BLaER1 treated with 17β-estradiol and CSF1 and Interleukin-3, amounts not matched to agents 10 nM and 100 nM (cell line): ENCODE measurements around the gene ZIC2.
"Not testable (repeated sequence)": the region's sequence is repeated elsewhere in the genome, so short reads cannot be mapped to it uniquely, and the experiment has no call there.

Experiments used
- H3K27ac ChIP-seq, 11 experiments: shearing (Covaris generic); formaldehyde crosslinking; 2 replicates each; pipeline ENCODE4 v1.8.1; 2022
- H3K27me3 ChIP-seq, 11 experiments: shearing (Covaris generic); formaldehyde crosslinking; 2 replicates each; pipeline ENCODE4 v1.8.1; 2022
- H3K36me3 ChIP-seq, 11 experiments: shearing (Covaris generic); formaldehyde crosslinking; 2 replicates each; pipeline ENCODE4 v1.8.1; 2022
- H3K4me1 ChIP-seq, 10 experiments: shearing (Covaris generic); formaldehyde crosslinking; 2 replicates each; pipeline ENCODE4 v1.8.1; 2022
- H3K4me2 ChIP-seq, 11 experiments: shearing (Covaris generic); formaldehyde crosslinking; 2 replicates each; pipeline ENCODE4 v1.8.1; 2022
- H3K4me3 ChIP-seq, 10 experiments: shearing (Covaris generic); formaldehyde crosslinking; 2 replicates each; pipeline ENCODE4 v1.8.1; 2022
- H3K9ac ChIP-seq, 11 experiments: shearing (Covaris generic); formaldehyde crosslinking; 2 replicates each; pipeline ENCODE4 v1.8.1; 2022
- H3K9me3 ChIP-seq, 11 experiments: shearing (Covaris generic); formaldehyde crosslinking; replicated peaks in 1 of 11; 2 replicates each; pipeline ENCODE4 v1.8.1; 2022
- H4K20me1 ChIP-seq, 11 experiments: shearing (Covaris generic); formaldehyde crosslinking; 2 replicates each; pipeline ENCODE4 v1.8.1; 2022
- Cebpa-rat ChIP-seq, 11 experiments: shearing (Covaris generic); IDR thresholded peaks; 2 replicates each; pipeline ENCODE4 v1.8.1; 2022

Gene ZIC2

DNA sequence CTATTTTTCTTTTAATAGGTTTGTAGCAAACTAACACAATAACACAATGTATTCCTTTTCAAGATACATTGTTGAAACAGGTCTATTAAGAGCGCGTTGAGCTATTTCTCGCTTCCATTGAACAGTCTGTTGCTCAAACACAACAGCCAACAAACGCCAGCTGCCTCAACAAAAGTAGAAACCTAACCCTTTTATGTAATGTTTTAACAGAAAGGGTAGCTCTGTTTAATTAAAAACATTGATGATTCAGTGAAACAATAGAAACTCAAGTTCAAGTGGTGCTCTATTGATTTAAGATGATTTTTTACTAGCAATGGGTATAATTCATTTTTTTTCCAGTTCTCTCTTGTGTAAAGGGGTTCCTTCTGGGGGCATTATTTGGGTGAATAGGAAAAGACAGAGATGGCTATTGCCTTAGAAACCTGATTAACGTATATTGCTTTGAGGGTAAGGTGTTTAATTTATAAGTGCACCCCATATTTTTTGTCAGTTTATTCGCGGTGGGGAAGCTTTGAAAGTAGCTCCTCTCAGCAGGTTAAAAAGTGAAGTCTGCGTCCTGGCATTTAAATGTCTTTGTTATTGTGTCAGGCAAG, 14.9 kb downstream of the ZIC2 start:
- H3K4me3 ChIP-seq, result no peak overlapping the region
- peaks cover 70 to 86% (median 80%) of the 10 kb centered on the region in 11 experiments for H3K27me3 ChIP-seq
- no peak for TF ChIP-seq Cebpa-rat (IDR thresholded peaks at IDR 0.05)

DNA sequence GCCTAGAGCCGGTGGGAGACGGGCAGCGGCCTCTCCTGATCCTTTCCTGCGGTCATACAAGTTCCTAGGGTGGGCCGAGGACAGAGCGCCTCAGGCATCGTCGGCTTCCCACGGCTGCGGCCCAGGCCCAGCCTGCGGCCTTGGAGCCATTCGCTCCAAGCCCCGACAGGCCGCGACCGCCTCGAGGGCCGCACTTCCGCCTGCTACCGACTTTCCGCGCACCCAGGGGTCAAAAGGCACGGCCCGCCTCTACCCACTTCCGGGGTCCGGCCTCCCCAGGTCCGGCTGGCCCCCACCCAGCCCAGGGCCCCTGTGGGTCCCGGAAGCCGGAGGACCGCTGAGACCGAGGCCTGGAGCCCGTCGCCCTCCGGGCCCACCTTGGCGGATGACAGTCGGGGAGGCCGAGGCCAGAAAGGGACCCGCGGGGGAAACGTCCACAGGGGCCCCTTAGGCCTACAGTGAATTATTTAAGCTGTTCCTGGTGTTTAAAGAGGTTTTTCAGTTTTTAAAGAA, 16.2 kb downstream of the ZIC2 start:
- H3K4me3 ChIP-seq, result no peak overlapping the region
- no peak overlapping the region for H3K27ac ChIP-seq
- no peak for TF ChIP-seq Cebpa-rat (IDR thresholded peaks at IDR 0.05)
- no peak overlapping the region for H3K9ac ChIP-seq
- no peaks in the 10 kb centered on the region for H3K36me3 ChIP-seq
- H3K4me1 ChIP-seq, result no peaks in the 10 kb centered on the region
- H4K20me1 ChIP-seq, result peaks cover 0 to 42% (median 14%) of the 10 kb centered on the region in 11 experiments; a peak in 17 of 22 replicates
- H3K9me3 ChIP-seq, result peaks cover 5 to 24% (median 10%) of the 10 kb centered on the region in 11 experiments; a peak in 13 of 22 replicates
- H3K27me3 ChIP-seq, result peaks cover 58 to 73% (median 68%) of the 10 kb centered on the region in 11 experiments
- no peak overlapping the region for H3K4me2 ChIP-seq

More for the DNA sequence above, 14.9 kb downstream of the ZIC2 start:
- H3K27ac ChIP-seq, result no peak overlapping the region
- no peaks in the 10 kb centered on the region for H3K4me1 ChIP-seq
- H3K9ac ChIP-seq, result no peak overlapping the region
- no peaks in the 10 kb centered on the region for H3K36me3 ChIP-seq
- peaks cover 5 to 30% (median 12%) of the 10 kb centered on the region in 11 experiments; a peak in 16 of 22 replicates for H3K9me3 ChIP-seq
- peaks cover 0 to 55% (median 25%) of the 10 kb centered on the region in 11 experiments; a peak in 18 of 22 replicates for H4K20me1 ChIP-seq
- H3K4me2 ChIP-seq, result no peak overlapping the region

DNA sequence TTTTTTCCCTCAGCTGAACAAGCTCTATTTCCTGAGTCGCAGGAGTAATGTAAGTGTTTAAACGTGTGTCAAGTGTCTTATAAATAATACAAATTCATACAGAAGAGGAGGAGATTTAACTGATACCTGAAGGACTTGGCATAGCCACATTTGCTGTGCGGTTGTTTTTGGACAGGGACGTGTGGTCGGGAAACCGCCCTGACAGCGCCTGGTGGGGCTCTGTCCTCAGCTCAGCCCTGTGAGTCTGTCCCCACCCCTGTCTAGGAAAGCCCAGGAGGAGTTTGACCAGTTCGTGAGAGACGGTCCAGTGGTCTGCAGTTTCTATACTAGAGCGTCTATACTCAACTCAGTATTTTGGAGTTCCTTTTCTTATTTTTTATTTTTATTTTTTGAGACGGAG, 16.7 kb downstream of the ZIC2 start:
- peaks cover 0 to 37% (median 14%) of the 10 kb centered on the region in 11 experiments; a peak in 17 of 22 replicates for H4K20me1 ChIP-seq
- peaks cover 53 to 68% (median 63%) of the 10 kb centered on the region in 11 experiments for H3K27me3 ChIP-seq
- H3K4me1 ChIP-seq, result no peaks in the 10 kb centered on the region
- TF ChIP-seq Cebpa-rat (IDR thresholded peaks at IDR 0.05), result no peak
- H3K4me2 ChIP-seq, result no peak overlapping the region
- peaks cover 6 to 28% (median 11%) of the 10 kb centered on the region in 11 experiments; a peak in 14 of 22 replicates for H3K9me3 ChIP-seq
- H3K4me3 ChIP-seq, result no peak overlapping the region
- H3K27ac ChIP-seq, result no peak overlapping the region
- no peak overlapping the region for H3K9ac ChIP-seq
- H3K36me3 ChIP-seq, result no peaks in the 10 kb centered on the region

DNA sequence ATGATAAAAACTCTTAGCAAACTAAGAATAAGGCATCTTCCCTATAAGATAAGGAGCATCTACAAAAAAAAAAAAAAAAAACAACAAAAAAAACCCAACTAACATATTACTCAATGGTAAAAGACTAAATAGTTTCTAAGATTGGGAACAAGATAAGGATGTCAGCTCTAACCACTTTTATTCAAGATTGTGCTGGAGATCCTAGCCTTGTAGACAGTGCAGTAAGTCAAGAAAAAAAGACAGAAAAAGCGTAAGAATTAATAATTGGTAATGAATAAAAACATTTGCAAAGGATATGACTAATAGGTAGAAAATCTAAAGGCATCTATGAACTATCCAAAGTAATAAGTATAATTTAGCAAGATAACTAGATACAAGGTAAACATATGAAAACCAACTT, 33.0 kb downstream of the ZIC2 start:
- H3K27me3 ChIP-seq, result no peaks in the 10 kb centered on the region
- TF ChIP-seq Cebpa-rat (IDR thresholded peaks at IDR 0.05), result no peak
- no peak overlapping the region for H3K27ac ChIP-seq
- no peaks in the 10 kb centered on the region for H3K36me3 ChIP-seq
- no peak overlapping the region for H3K9ac ChIP-seq
- no peaks in the 10 kb centered on the region for H4K20me1 ChIP-seq
- H3K4me2 ChIP-seq, result no peak overlapping the region
- H3K9me3 ChIP-seq, result no peaks in the 10 kb centered on the region
- no peak overlapping the region for H3K4me3 ChIP-seq
- no peaks in the 10 kb centered on the region for H3K4me1 ChIP-seq

DNA sequence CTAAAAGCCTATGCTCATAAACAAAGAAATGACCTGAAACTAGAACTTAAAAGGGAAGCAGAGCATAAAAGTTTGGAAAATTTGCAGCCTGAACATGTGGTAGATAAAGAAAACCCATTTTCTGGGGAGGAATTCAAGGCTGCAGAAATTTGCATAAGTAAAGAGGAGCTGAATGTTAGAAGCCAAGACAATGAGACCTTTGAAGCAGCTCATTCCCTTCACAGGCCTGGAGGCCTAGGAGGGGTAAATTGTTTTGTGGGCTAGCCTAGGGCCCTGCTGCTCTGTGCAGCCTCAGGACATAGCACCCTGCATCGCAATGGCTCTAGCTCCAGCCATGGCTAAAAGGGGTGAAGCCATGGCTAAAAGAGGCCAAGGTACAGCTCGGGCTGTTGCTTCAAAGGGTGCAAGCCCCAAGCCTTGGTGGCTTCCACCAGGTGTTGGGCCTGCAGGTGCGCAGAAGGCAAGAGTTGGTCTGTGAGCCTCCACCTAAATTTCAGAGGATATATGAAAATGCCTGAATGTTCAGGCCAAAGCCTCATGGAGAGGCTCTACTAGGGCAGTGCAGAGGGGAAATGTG, 38.3 kb downstream of the ZIC2 start:
- Histone ChIP-seq H3K27ac (no peak overlapping the region), H3K9ac (no peak overlapping the region), H3K4me1 (no peaks in the 10 kb centered on the region), H3K36me3 (no peaks in the 10 kb centered on the region), H4K20me1 (no peaks in the 10 kb centered on the region), H3K4me3 (no peak overlapping the region), H3K27me3 (no peaks in the 10 kb centered on the region), H3K4me2 (no peak overlapping the region), H3K9me3 (0 out of 22 replicates have a peak, but pooled peaks cover 0 to 10% (median 0%) of the 10 kb centered on the region in 11 experiments)
- TF ChIP-seq Cebpa-rat (IDR thresholded peaks at IDR 0.05), result no peak

DNA sequence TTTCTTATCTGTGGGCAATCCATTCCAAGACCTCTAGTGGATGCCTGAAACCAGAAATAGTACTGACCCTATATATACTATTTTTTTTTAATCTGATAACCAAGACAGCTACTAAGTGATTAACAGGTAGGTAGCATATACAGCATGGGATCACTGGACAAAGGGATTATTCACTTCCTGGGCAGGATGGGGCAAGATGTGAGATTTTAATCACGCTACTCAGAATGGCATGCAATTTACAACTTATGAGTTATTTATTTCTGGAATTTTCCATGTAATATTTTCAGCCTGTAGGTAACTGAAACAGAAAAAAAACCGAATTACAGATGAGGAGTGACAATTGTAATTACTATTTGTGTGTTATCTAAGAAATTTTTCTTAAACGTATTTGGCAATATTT, 41.2 kb downstream of the ZIC2 start:
- H3K4me3 ChIP-seq, result no peak overlapping the region
- no peaks in the 10 kb centered on the region for H3K36me3 ChIP-seq
- 0 out of 22 replicates have a peak, but pooled peaks cover 0 to 10% (median 0%) of the 10 kb centered on the region in 11 experiments for H3K9me3 ChIP-seq
- TF ChIP-seq Cebpa-rat (IDR thresholded peaks at IDR 0.05), result no peak
- no peaks in the 10 kb centered on the region for H3K4me1 ChIP-seq
- H3K9ac ChIP-seq, result no peak overlapping the region
- H3K4me2 ChIP-seq, result no peak overlapping the region
- H3K27me3 ChIP-seq, result no peaks in the 10 kb centered on the region
- H4K20me1 ChIP-seq, result no peaks in the 10 kb centered on the region
- H3K27ac ChIP-seq, result no peak overlapping the region

DNA sequence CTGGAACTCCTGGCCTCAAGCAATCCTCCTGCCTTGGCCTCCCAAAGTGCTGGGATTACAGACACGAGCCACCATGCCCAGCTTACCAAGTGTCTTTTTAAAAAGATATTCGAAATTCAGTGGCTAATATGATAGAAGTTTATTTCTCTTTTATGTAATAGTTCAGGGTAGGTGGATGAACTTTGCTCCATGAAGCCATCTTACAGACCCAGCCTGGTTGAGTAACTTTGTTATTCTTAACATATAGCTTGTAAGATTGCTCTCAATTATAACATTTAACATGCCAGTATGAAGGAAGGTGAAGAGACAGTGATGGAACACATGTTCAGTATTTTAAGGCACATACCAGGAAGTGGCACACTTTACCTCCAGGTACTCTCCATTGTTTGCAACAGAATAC, 42.4 kb downstream of the ZIC2 start:
- H3K4me3 ChIP-seq, result no peak overlapping the region
- no peaks in the 10 kb centered on the region for H3K4me1 ChIP-seq
- no peak overlapping the region for H3K4me2 ChIP-seq
- H3K9ac ChIP-seq, result no peak overlapping the region
- 0 out of 22 replicates have a peak, but pooled peaks cover 0 to 10% (median 0%) of the 10 kb centered on the region in 11 experiments for H3K9me3 ChIP-seq
- no peaks in the 10 kb centered on the region for H4K20me1 ChIP-seq
- TF ChIP-seq Cebpa-rat (IDR thresholded peaks at IDR 0.05), result no peak
- no peaks in the 10 kb centered on the region for H3K36me3 ChIP-seq
- H3K27ac ChIP-seq, result no peak overlapping the region
- H3K27me3 ChIP-seq, result no peaks in the 10 kb centered on the region

DNA sequence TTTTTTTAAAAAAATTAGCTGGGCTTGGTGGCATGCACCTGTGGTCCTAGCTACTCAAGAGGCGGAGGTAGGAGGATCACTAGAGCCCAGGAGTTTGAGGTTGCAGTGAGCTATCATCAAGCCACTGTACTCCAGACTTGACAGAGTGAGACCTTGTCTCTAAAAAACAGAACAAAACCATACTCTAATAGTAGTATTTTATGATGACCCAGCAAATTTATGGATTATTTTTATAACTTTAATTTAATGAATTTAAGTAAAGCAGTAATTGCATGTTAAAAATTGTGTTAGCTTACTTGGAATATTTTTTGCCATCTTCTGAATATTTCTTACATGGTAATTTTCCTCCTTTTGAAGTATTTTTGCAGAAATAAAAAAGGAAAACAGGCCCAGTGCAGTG, 48.3 kb downstream of the ZIC2 start:
- Histone ChIP-seq H3K4me3 (no peak overlapping the region), H3K27ac (no peak overlapping the region), H3K4me2 (no peak overlapping the region), H3K4me1 (no peaks in the 10 kb centered on the region), H3K9ac (no peak overlapping the region), H3K27me3 (no peaks in the 10 kb centered on the region), H4K20me1 (no peaks in the 10 kb centered on the region), H3K36me3 (no peaks in the 10 kb centered on the region), H3K9me3 (no peaks in the 10 kb centered on the region)
- TF ChIP-seq Cebpa-rat (IDR thresholded peaks at IDR 0.05), result no peak

DNA sequence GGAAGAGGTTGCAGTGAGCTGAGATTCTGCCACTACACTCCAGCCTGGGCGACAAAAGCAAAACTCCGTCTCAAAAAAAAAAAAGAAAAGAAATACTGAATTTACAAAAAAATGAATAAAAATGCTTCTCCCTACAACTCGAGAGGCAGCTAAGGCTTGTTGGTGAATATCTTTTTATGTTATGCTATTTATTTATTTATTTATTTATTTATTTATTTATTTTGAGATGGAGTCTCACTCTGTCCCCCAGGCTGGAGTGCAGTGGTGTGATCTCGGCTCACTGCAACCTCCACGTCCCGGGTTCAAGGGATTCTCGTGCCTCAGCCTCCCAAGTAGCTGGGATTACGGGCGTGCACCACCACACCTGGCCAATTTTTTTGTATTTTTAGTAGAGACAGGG, 51.1 kb downstream of the ZIC2 start:
- not testable (repeated sequence) for H4K20me1 ChIP-seq, H3K4me1 ChIP-seq, H3K27me3 ChIP-seq, H3K9me3 ChIP-seq, H3K4me2 ChIP-seq, H3K27ac ChIP-seq, H3K36me3 ChIP-seq, H3K4me3 ChIP-seq, H3K9ac ChIP-seq

DNA sequence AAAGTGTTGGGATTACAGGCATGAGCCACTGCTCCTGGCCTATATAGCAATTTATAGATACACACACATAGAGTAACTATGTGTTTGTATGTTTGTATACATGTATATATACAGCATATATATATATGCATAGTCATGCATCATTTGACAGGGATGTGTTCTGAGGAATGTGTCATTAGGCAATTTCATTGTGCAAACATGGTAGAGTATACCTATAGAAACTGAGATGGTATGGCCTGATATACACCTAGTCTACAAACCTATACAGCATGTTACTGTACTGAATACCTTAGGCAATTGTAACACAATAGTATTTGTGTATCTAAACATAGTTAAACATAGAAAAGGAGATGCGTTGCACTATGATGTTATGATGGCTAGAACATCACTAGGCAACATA, 54.4 kb downstream of the ZIC2 start:
- Histone ChIP-seq H4K20me1 (no peaks in the 10 kb centered on the region), H3K9ac (no peak overlapping the region), H3K4me1 (no peaks in the 10 kb centered on the region), H3K9me3 (no peaks in the 10 kb centered on the region), H3K4me2 (no peak overlapping the region), H3K36me3 (no peaks in the 10 kb centered on the region), H3K27me3 (no peaks in the 10 kb centered on the region), H3K4me3 (no peak overlapping the region), H3K27ac (no peak overlapping the region)
- no peak for TF ChIP-seq Cebpa-rat (IDR thresholded peaks at IDR 0.05)
